HEK293 (cell line): Measurements from ENCODE around the gene CLCN7.

Experiments
- TSHZ1 ChIP-seq: fragments of 450-650 bp; formaldehyde crosslinking; IDR thresholded peaks from 2 replicates; pipeline ENCODE4 v1.5.1; 2016; ENCODE audit warnings: missing biosample characterization, missing genetic modification characterization, borderline replicate concordance
- ZNF121 ChIP-seq: fragments of 450-650 bp; formaldehyde crosslinking; IDR thresholded peaks from 2 replicates; pipeline ENCODE4 v1.5.1; 2016; ENCODE audit warnings: missing biosample characterization, missing genetic modification characterization
- ZNF174 ChIP-seq: fragments of 450-650 bp; formaldehyde crosslinking; IDR thresholded peaks from 2 replicates; pipeline ENCODE4 v1.5.0; 2017; ENCODE audit warnings: missing biosample characterization, mild to moderate bottlenecking, missing genetic modification characterization
- ZNF518A ChIP-seq: fragments of 450-650 bp; formaldehyde crosslinking; conservative IDR thresholded peaks from 2 replicates; pipeline ENCODE4 v1.5.1; 2016; ENCODE audit warnings: low read depth, missing biosample characterization, missing genetic modification characterization
- ZNF555 ChIP-seq: fragments of 450-650 bp; formaldehyde crosslinking; conservative IDR thresholded peaks from 2 replicates; pipeline ENCODE4 v1.5.1; 2017; ENCODE audit warnings: missing biosample characterization, mild to moderate bottlenecking, missing genetic modification characterization, inconsistent platforms
- ZNF768 ChIP-seq: fragments of 450-650 bp; formaldehyde crosslinking; IDR thresholded peaks from 2 replicates; pipeline ENCODE4 v1.5.1; 2018; ENCODE audit warnings: missing biosample characterization, mild to moderate bottlenecking, missing genetic modification characterization

GRCh38 chr16:1456951-1457350, 17.9 kb downstream of the CLCN7 start:
- no peak for TF ChIP-seq ZNF768 (tag by site-specific recombination)
- no peak for TF ChIP-seq ZNF121 (tag by site-specific recombination)
- no peak for TF ChIP-seq ZNF174 (tag by site-specific recombination)
- TF ChIP-seq ZNF518A (tag by site-specific recombination), result no peak
- TF ChIP-seq TSHZ1, result no peak
- TF ChIP-seq ZNF555 (tag by site-specific recombination), result no peak
